Panc1 (cell line): ENCODE data around the gene TMEM87B.

Experiments used
- CTCF ChIP-seq: fragments of 450-650 bp; IDR thresholded peaks from 2 replicates; pipeline ENCODE4 v1.5.1; 2017; ENCODE audit warnings: mild to moderate bottlenecking
- POLR2AphosphoS5 ChIP-seq: IDR thresholded peaks from 2 replicates; pipeline ENCODE4 v1.6.1; 2012; ENCODE audit warnings: mild to moderate bottlenecking, low read depth, low read length, moderate library complexity
- SIN3A ChIP-seq: IDR thresholded peaks from 2 replicates; pipeline ENCODE4 v1.6.1; 2012; ENCODE audit warnings: low read depth, mild to moderate bottlenecking, low read length, moderate library complexity, borderline replicate concordance; ENCODE audit not compliant: insufficient read depth
- TCF7L2 ChIP-seq: IDR thresholded peaks from 2 replicates; pipeline ENCODE4 v1.6.1; 2011; ENCODE audit warnings: mild to moderate bottlenecking, low read depth, low read length, inconsistent platforms

DNA sequence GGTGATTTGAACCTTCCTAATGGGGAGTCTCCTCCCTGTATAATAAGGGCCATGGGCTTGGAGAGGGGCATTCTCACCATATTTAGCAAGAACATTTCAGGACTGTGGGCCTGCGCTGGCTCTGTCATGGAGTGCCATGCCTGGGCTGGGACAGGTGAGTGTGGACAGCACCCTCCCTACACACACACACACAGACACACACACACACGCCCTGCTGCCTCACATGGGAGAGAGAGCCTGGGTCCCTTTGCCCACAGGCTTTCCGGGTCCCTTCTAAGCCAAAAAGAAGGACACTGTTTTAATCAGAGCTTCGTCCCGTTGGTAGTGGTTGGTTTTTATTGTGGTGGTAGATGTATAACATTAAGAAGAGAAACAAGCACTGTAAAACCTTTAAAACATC lies 31.4 kb upstream of the TMEM87B start:
- no peak for TF ChIP-seq CTCF
- TF ChIP-seq SIN3A = no peak
- no peak for TF ChIP-seq POLR2AphosphoS5
- TF ChIP-seq TCF7L2 = no peak
